ENCODE results near the gene CHST9. TPM values are rescaled to one million over a fixed set of nuclear protein-coding genes. Genes with fewer than 3 reads are reported as not detected.

Gene CHST9
- total RNA-seq, 4 donors from 2014 or later, result 0.21 to 0.98 (median 0.26) TPM

DNA sequence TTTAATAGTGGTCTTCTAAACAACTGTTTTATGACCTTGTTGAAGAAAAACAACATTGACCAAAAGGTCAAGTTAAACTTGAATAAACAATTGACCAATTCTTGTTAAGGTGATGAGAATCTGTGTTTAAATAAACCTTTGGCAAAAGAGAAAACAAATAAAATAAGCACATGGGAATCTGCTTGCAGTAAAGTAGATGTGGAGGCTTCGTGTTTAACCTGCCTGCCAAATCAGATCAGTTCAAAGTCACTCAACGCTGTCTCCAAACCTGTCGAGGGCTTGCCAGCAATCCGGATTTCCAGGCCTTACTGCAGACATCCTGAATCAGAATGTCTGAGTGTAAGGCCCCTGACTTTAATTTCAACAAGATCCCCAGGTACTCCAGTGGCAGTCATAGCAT lies 264.5 kb downstream of the CHST9 start:
- H3K36me3 ChIP-seq, result no peaks in the 10 kb centered on the region
- TF ChIP-seq, protein P1, sequence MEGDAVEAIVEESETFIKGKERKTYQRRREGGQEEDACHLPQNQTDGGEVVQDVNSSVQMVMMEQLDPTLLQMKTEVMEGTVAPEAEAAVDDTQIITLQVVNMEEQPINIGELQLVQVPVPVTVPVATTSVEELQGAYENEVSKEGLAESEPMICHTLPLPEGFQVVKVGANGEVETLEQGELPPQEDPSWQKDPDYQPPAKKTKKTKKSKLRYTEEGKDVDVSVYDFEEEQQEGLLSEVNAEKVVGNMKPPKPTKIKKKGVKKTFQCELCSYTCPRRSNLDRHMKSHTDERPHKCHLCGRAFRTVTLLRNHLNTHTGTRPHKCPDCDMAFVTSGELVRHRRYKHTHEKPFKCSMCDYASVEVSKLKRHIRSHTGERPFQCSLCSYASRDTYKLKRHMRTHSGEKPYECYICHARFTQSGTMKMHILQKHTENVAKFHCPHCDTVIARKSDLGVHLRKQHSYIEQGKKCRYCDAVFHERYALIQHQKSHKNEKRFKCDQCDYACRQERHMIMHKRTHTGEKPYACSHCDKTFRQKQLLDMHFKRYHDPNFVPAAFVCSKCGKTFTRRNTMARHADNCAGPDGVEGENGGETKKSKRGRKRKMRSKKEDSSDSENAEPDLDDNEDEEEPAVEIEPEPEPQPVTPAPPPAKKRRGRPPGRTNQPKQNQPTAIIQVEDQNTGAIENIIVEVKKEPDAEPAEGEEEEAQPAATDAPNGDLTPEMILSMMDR (IDR thresholded peaks at IDR 0.05), result no peak
- no peak for TF ChIP-seq POLR2A (IDR thresholded peaks at IDR 0.05)
- TF ChIP-seq EP300 (IDR thresholded peaks at IDR 0.05), result no peak
- peaks cover 0 to 13% (median 1%) of the 10 kb centered on the region in 4 donors for H3K9me3 ChIP-seq
- no peak overlapping the region for H3K4me3 ChIP-seq
- 59 to 63% methylated on average over 4 of the region's 4 CpGs for WGBS, 2 donors
- no peaks in the 10 kb centered on the region for H3K27me3 ChIP-seq
- H3K27ac ChIP-seq, result no peak overlapping the region
- H3K4me1 ChIP-seq, result peaks cover 0 to 8% (median 0%) of the 10 kb centered on the region in 4 donors
- DNase-seq (ENCODE audit: low spot score in 2 of 2), result no peak

DNA sequence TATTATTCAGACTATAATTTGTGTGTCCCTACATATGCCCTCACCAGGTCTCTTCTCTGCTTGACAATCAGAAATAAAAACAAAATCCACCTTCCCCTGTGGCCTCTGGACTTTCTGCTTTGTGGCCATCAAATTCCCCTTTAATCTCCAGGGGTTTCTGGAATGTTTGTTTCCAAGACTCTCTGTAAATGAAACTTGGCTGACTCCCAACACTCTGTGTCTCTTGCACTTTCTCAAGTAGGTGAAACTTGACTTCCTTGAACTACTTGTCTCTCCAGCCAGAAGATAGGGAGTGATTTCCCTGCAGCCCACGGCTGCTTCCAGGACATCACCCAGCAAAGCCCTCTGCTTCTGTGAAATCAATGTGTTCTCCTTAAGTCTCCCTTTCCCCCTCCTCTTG lies 265.5 kb downstream of the CHST9 start:
- Histone ChIP-seq H3K9me3 (peaks cover 0 to 13% (median 1%) of the 10 kb centered on the region in 4 donors), H3K36me3 (no peaks in the 10 kb centered on the region), H3K4me3 (no peak overlapping the region), H3K4me1 (peaks cover 0 to 8% (median 0%) of the 10 kb centered on the region in 4 donors), H3K27me3 (no peaks in the 10 kb centered on the region), H3K27ac (no peak overlapping the region)
- 24 to 40% methylated on average over 1 of the region's 1 CpG for WGBS, 2 donors
- TF ChIP-seq, protein P1 (IDR thresholded peaks at IDR 0.05), result no peak
- DNase-seq (ENCODE audit: low spot score in 2 of 2), result no peak

DNA sequence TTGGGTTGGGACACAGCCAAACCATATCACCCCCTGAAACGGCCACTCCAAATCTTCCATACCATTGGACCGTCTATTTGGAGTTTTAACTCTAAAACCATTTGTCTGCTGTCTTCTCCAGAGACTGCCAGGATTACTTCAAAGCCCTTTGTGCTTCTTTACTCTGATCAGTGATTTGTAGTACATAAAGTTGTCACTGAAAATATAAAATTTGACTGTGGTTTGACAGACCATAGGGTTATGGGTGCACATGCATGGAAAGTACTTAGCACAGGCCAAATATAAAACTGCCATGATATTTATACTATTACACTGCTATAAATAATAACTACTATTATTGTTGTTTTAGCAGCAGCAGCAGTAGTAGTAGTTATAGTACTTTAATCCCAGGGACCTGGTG lies 265.9 kb downstream of the CHST9 start:
- no peak overlapping the region for H3K27ac ChIP-seq
- peaks cover 0 to 13% (median 1%) of the 10 kb centered on the region in 4 donors for H3K9me3 ChIP-seq
- H3K27me3 ChIP-seq, result no peaks in the 10 kb centered on the region
- TF ChIP-seq POLR2A (IDR thresholded peaks at IDR 0.05), result no peak
- TF ChIP-seq, protein P1 (IDR thresholded peaks at IDR 0.05), result no peak
- TF ChIP-seq EP300 (IDR thresholded peaks at IDR 0.05), result no peak
- no peak overlapping the region for H3K4me3 ChIP-seq
- WGBS, 2 donors, result 45 to 51% methylated on average over 2 of the region's 2 CpGs
- DNase-seq (ENCODE audit: low spot score in 2 of 2), result no peak
- no peaks in the 10 kb centered on the region for H3K36me3 ChIP-seq
- H3K4me1 ChIP-seq, result peaks cover 0 to 8% (median 0%) of the 10 kb centered on the region in 4 donors

DNA sequence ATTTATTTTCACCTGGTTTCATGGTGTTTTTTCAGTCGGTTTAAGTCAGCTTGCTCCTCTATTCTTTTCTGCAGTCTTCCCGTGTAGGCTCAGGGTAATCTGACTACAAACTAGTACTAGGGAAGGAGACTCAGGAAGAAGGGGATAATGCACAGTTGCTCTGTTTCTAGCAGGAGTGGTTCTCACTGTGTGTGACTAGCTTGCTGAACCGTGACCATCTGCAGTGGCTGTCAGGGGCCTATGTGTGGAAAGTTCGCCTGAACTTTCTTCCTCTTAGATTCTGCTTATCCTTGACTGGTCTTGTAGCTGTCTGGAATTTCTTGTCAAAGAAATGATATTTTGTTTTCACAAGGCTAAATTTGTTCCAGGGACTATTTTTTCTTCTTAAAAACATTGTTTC lies 273.3 kb downstream of the CHST9 start:
- no peak for DNase-seq (ENCODE audit: low spot score in 2 of 2)
- no peaks in the 10 kb centered on the region for H3K27me3 ChIP-seq
- no peak overlapping the region for H3K27ac ChIP-seq
- no peaks in the 10 kb centered on the region for H3K36me3 ChIP-seq
- WGBS, 2 donors, result 44 to 59% methylated on average over 4 of the region's 4 CpGs
- H3K4me3 ChIP-seq, result no peak overlapping the region
- no peaks in the 10 kb centered on the region for H3K4me1 ChIP-seq
- no peaks in the 10 kb centered on the region for H3K9me3 ChIP-seq
- TF ChIP-seq EP300 (IDR thresholded peaks at IDR 0.05) (no peak), POLR2A (IDR thresholded peaks at IDR 0.05) (no peak)
- TF ChIP-seq, protein P1 (IDR thresholded peaks at IDR 0.05), result no peak

DNA sequence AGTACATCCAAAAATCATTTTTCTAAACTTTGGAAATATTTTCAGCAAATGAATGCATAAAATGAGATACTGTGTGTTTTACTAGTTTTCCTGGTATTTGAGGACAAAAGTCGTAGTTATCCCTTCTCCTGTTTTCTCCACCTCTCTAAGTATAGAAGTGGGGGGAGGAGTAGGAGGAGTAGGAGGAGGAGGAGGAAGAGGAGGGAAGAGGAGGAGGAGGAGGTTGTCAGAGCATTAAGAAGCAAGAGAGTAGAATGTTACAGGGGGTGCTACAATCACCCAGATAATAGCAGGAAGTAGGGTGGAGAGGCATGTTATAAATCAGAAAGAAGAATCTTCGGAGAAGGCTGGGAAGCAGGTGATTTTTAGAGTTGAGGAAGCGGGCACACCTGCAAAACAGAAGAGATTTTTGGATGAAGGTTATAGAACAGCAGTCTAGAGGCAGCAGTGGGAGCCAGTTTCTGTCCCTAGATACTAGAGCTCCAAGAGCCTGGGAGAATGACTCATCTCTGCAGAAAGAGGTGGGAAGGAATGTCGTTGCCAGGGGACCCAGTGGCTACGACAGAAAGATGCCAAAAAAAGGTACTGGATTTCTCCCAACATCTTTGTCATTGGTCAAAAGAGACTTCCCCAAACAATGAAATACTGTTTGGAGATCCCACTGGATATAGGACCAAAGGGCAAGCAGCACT lies 275.4 kb downstream of the CHST9 start:
- no peaks in the 10 kb centered on the region for H3K9me3 ChIP-seq
- no peak for DNase-seq (ENCODE audit: low spot score in 2 of 2)
- H3K27me3 ChIP-seq, result no peaks in the 10 kb centered on the region
- TF ChIP-seq POLR2A (IDR thresholded peaks at IDR 0.05) (no peak), EP300 (IDR thresholded peaks at IDR 0.05) (no peak)
- TF ChIP-seq, protein P1 (IDR thresholded peaks at IDR 0.05), result no peak
- H3K4me3 ChIP-seq, result no peak overlapping the region
- no peak overlapping the region for H3K27ac ChIP-seq
- 40 to 52% methylated on average over 5 of the region's 5 CpGs for WGBS, 2 donors
- H3K36me3 ChIP-seq, result no peaks in the 10 kb centered on the region
- no peaks in the 10 kb centered on the region for H3K4me1 ChIP-seq
